GM12878 (cell line): ENCODE measurements around the gene NARF.

Experiments
- CREB1 ChIP-seq: IDR thresholded peaks from 2 replicates; pipeline ENCODE4 v1.6.1; 2012; ENCODE audit warnings: low read depth, mild to moderate bottlenecking, inconsistent platforms
- IRF3 ChIP-seq: fragments of 450-650 bp; IDR thresholded peaks from 2 replicates; pipeline ENCODE4 v1.6.1; 2014; ENCODE audit warnings: mild to moderate bottlenecking
- ZBTB40 ChIP-seq: fragments of 450-650 bp; IDR thresholded peaks from 2 replicates; pipeline ENCODE4 v1.6.1; 2016; ENCODE audit warnings: mild to moderate bottlenecking, moderate library complexity, borderline replicate concordance
- TF ChIP-seq, protein P1 (sequence below), 3 experiments: IDR thresholded peaks in 2 of 3; conservative IDR thresholded peaks in 1 of 3; 2 replicates each; pipeline ENCODE4 v1.5.1; 2011; ENCODE audit warnings: low read depth in 3 of 3, low read length in 3 of 3, mild to moderate bottlenecking in 3 of 3, control low read depth in 2 of 3, moderate library complexity in 2 of 3, inconsistent platforms in 1 of 3, mixed read lengths in 1 of 3; ENCODE audit not compliant: control insufficient read depth in 2 of 3, insufficient read depth in 1 of 3; ENCODE audit errors: extremely low read depth in 1 of 3

GRCh38 chr17:82418001-82418986 lies 40.2 kb upstream of the NARF start, which contains the start of the genes HEXD and OGFOD3:
- peak; percentile 56; the same call in 1 of the 2 replicates for TF ChIP-seq CREB1
- TF ChIP-seq, protein P1, sequence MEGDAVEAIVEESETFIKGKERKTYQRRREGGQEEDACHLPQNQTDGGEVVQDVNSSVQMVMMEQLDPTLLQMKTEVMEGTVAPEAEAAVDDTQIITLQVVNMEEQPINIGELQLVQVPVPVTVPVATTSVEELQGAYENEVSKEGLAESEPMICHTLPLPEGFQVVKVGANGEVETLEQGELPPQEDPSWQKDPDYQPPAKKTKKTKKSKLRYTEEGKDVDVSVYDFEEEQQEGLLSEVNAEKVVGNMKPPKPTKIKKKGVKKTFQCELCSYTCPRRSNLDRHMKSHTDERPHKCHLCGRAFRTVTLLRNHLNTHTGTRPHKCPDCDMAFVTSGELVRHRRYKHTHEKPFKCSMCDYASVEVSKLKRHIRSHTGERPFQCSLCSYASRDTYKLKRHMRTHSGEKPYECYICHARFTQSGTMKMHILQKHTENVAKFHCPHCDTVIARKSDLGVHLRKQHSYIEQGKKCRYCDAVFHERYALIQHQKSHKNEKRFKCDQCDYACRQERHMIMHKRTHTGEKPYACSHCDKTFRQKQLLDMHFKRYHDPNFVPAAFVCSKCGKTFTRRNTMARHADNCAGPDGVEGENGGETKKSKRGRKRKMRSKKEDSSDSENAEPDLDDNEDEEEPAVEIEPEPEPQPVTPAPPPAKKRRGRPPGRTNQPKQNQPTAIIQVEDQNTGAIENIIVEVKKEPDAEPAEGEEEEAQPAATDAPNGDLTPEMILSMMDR (IDR thresholded peaks at IDR 0.05 in 2 of 3, conservative IDR thresholded peaks at IDR 0.05 in 1 of 3; ENCODE audit: control insufficient read depth in 2 of 3, extremely low read depth in 1 of 3, insufficient read depth in 1 of 3, low read depth in 3 of 3, low read length in 3 of 3) = no peak
- peak; percentile 60; the same call in 1 of the 2 replicates for TF ChIP-seq IRF3
- no peak for TF ChIP-seq ZBTB40
